HG03439 (cell line): Measurements from ENCODE around the gene FAM237B.

Experiments
- ATAC-seq: cut with Tn5 transposase; IDR thresholded peaks from one replicate; pipeline ENCODE4 v1.9.1; 2021; ENCODE audit warnings: mild to moderate bottlenecking, moderate library complexity; ENCODE audit not compliant: unreplicated experiment

The FAM237B gene

GRCh38 chr7:90298145-90299038, 22.7 kb downstream of the FAM237B start:
- peak; percentile 82 for ATAC-seq

- no peak for ATAC-seq
Measured at GRCh38 chr7:90290244-90291113, 30.6 kb downstream of the FAM237B start.

GRCh38 chr7:90288154-90288553, 33.0 kb downstream of the FAM237B start:
- no peak for ATAC-seq

- no peak for ATAC-seq
Measured at GRCh38 chr7:90276033-90276728, 44.9 kb downstream of the FAM237B start.

GRCh38 chr7:90274161-90274560, 46.9 kb downstream of the FAM237B start:
- ATAC-seq: no peak

- no peak for ATAC-seq
Measured at GRCh38 chr7:90272242-90272641, 48.9 kb downstream of the FAM237B start.

- ATAC-seq: no peak
Measured at GRCh38 chr7:90271753-90272152, 49.4 kb downstream of the FAM237B start.

GRCh38 chr7:90270431-90271178, 50.5 kb downstream of the FAM237B start:
- no peak for ATAC-seq

- ATAC-seq: no peak
Measured at GRCh38 chr7:90269163-90269562, 51.9 kb downstream of the FAM237B start.

- no peak for ATAC-seq
Measured at GRCh38 chr7:90267263-90267858, 53.7 kb downstream of the FAM237B start.

- no peak for ATAC-seq
Measured at GRCh38 chr7:90266808-90267207, 54.3 kb downstream of the FAM237B start.
